Body of pancreas (tissue), 4 donors: ENCODE results near the gene PFN4. TPM values are rescaled to one million over a fixed set of nuclear protein-coding genes. Genes with fewer than 3 reads are reported as not detected.

Experiments
- ATAC-seq: fragments of 150-250 bp; one replicate; pipeline ENCODE4 v1.9.1; 2016
- DNase-seq, 4 donors: peaks; one replicate each; pipeline ENCODE4 v3.0.0-alpha.2; 2019
- H3K27ac ChIP-seq, 4 donors: fragments of 200-600 bp; sonication (generic); 1 replicate in 3 of 4; 2 replicates in 1 of 4; pipeline versions ENCODE4 v1.5.1 to v1.6.1; 2016 to 2019; ENCODE audit warnings: mild to moderate bottlenecking in 1 of 4, mixed read lengths in 1 of 4, moderate library complexity in 1 of 4
- H3K27me3 ChIP-seq, 2 donors: fragments of 200-600 bp; sonication (generic); one replicate each; pipeline ENCODE4 v1.6.0; 2016; ENCODE audit warnings: mild to moderate bottlenecking in 1 of 2
- H3K36me3 ChIP-seq, 2 donors: fragments of 200-600 bp; sonication (generic); replicated peaks in 1 of 2; 2 replicates each; pipeline ENCODE4 v1.5.1; 2016; ENCODE audit warnings: low read depth in 2 of 2; ENCODE audit not compliant: insufficient read depth in 1 of 2
- H3K4me1 ChIP-seq: fragments of 200-600 bp; sonication (generic); one replicate; pipeline ENCODE4 v1.6.0; 2016
- H3K4me3 ChIP-seq, 2 donors: fragments of 200-600 bp; sonication (generic); 1 replicate in 1 of 2; 2 replicates in 1 of 2; pipeline ENCODE4 v1.5.1; 2016 to 2019
- H3K9me3 ChIP-seq, 3 donors: fragments of 200-600 bp; sonication (generic); 1 replicate in 2 of 3; 2 replicates in 1 of 3; pipeline ENCODE4 v1.5.1; 2016
- CTCF ChIP-seq, 7 experiments: fragments of 450-650 bp in 4 of 7; fragments of 200-600 bp in 3 of 7; sonication (generic) in 3 of 7; IDR thresholded peaks; one replicate each; pipeline ENCODE4 v1.5.1; 2016 to 2019; ENCODE audit warnings: antibody characterized with exemption in 7 of 7
- POLR2A ChIP-seq, 3 donors: fragments of 450-650 bp; IDR thresholded peaks; one replicate each; pipeline ENCODE4 v1.6.1; 2016; ENCODE audit warnings: antibody characterized with exemption in 3 of 3, mild to moderate bottlenecking in 2 of 3
- WGBS, 2 donors: methylation state at CpG; one replicate each; pipeline ENCODE4 v1.1.5; 2017; 5-methylcytosine and 5-hydroxymethylcytosine counted together
- intact Hi-C: fragments of 100-400 bp; cut with DNase I; formaldehyde crosslinking; loops from one replicate; pipeline ENCODE4 v1.15.1; 2023
- total RNA-seq, 2 donors: library from RNA; depleted of rRNA; stranded (reverse); fragments of >200 nt; gene quantifications; one replicate each; pipeline ENCODE4 v1.1.0, GENCODE V29; 2016

PFN4 gene
- total RNA-seq, 2 donors from 2014 or later = not detected

- 41 to 57% methylated on average over 2 to 3 of the region's 3 CpGs for WGBS, 2 donors
- no peak overlapping the region for H3K27ac ChIP-seq
- TF ChIP-seq CTCF (IDR thresholded peaks at IDR 0.05) = no peak
- TF ChIP-seq POLR2A (IDR thresholded peaks at IDR 0.05) = no peak
- no peaks in the 10 kb centered on the region for H3K36me3 ChIP-seq
- H3K4me3 ChIP-seq = no peak overlapping the region
- ATAC-seq (no peak), DNase-seq (no peak)
- no peaks in the 10 kb centered on the region for H3K9me3 ChIP-seq
- intact Hi-C loops = no loop called here
- H3K4me1 ChIP-seq = no peaks in the 10 kb centered on the region
- no peaks in the 10 kb centered on the region for H3K27me3 ChIP-seq
Measured at GRCh38 chr2:24163186-24163585, 40.1 kb upstream of the PFN4 start.

GRCh38 chr2:24162494-24162893 is 39.4 kb upstream of the PFN4 start:
- no peak for TF ChIP-seq CTCF (IDR thresholded peaks at IDR 0.05)
- TF ChIP-seq POLR2A (IDR thresholded peaks at IDR 0.05) = no peak
- H3K9me3 ChIP-seq = no peaks in the 10 kb centered on the region

GRCh38 chr2:24160761-24161160 is 37.6 kb upstream of the PFN4 start:
- Histone ChIP-seq H3K4me1 (no peaks in the 10 kb centered on the region), H3K27me3 (no peaks in the 10 kb centered on the region), H3K36me3 (no peaks in the 10 kb centered on the region), H3K4me3 (no peak overlapping the region), H3K27ac (no peak overlapping the region), H3K9me3 (no peaks in the 10 kb centered on the region)
- TF ChIP-seq CTCF (IDR thresholded peaks at IDR 0.05) = no peak
- TF ChIP-seq POLR2A (IDR thresholded peaks at IDR 0.05) = no peak
- ATAC-seq (no peak), DNase-seq (no peak)
- intact Hi-C loops = no loop called here

More at GRCh38 chr2:24162494-24162893, 39.4 kb upstream of the PFN4 start:
- Histone ChIP-seq H3K27me3 (no peaks in the 10 kb centered on the region), H3K36me3 (no peaks in the 10 kb centered on the region), H3K27ac (no peak overlapping the region), H3K4me1 (no peaks in the 10 kb centered on the region), H3K4me3 (no peak overlapping the region)
- DNase-seq (no peak), ATAC-seq (no peak)
- intact Hi-C loops = no loop called here
- WGBS, 2 donors = 100% methylated on average over 1 of the region's 1 CpG

- intact Hi-C loops = no loop called here
- whole genome bisulfite sequencing, 2 donors = 78 to 84% methylated on average over 4 of the region's 4 CpGs
- H3K27ac ChIP-seq = no peak overlapping the region
- DNase-seq (no peak), ATAC-seq (no peak)
- no peaks in the 10 kb centered on the region for H3K27me3 ChIP-seq
- no peaks in the 10 kb centered on the region for H3K4me1 ChIP-seq
- no peaks in the 10 kb centered on the region for H3K36me3 ChIP-seq
- TF ChIP-seq POLR2A (IDR thresholded peaks at IDR 0.05) (no peak), CTCF (IDR thresholded peaks at IDR 0.05) (no peak)
- H3K9me3 ChIP-seq = no peaks in the 10 kb centered on the region
- H3K4me3 ChIP-seq = no peak overlapping the region
Measured at GRCh38 chr2:24159708-24160107, 36.6 kb upstream of the PFN4 start.

- Histone ChIP-seq H3K9me3 (no peaks in the 10 kb centered on the region), H3K27me3 (no peaks in the 10 kb centered on the region), H3K27ac (no peak overlapping the region), H3K4me1 (no peaks in the 10 kb centered on the region), H3K4me3 (no peak overlapping the region), H3K36me3 (no peaks in the 10 kb centered on the region)
- ATAC-seq (no peak), DNase-seq (no peak)
- WGBS, 2 donors = 48 to 66% methylated on average over 5 of the region's 5 CpGs
- TF ChIP-seq POLR2A (IDR thresholded peaks at IDR 0.05) (no peak), CTCF (IDR thresholded peaks at IDR 0.05) (no peak)
- intact Hi-C loops = no loop called here
Measured at GRCh38 chr2:24158131-24158530, 35.0 kb upstream of the PFN4 start.
